Adrenal gland (tissue), 5 donors: ENCODE results near the gene MFN2.

Experiments used
- CTCF ChIP-seq, 6 experiments: fragments of 450-650 bp in 4 of 6; fragments of 200-600 bp in 2 of 6; sonication (generic) in 1 of 6; IDR thresholded peaks; 1 replicate in 5 of 6; 2 replicates in 1 of 6; pipeline versions ENCODE4 v1.5.1 to v1.8.0; 2016 to 2021; ENCODE audit warnings: antibody characterized with exemption in 6 of 6, mild to moderate bottlenecking in 2 of 6, moderate library complexity in 1 of 6
- POLR2A ChIP-seq, 2 donors: fragments of 450-650 bp; IDR thresholded peaks; one replicate each; pipeline ENCODE4 v1.6.1; 2017; ENCODE audit warnings: antibody characterized with exemption in 2 of 2, mild to moderate bottlenecking in 2 of 2, moderate library complexity in 1 of 2
- donor health status: DM: no; HTN: no; CAD: no.

- TF ChIP-seq CTCF (IDR thresholded peaks at IDR 0.05) (no peak), POLR2A (IDR thresholded peaks at IDR 0.05) (no peak)
Observed at GRCh38 chr1:11931845-11932244, 48.4 kb upstream of the MFN2 start.
